Measurements from ENCODE around the gene ARID3C. TPM values are rescaled to one million over a fixed set of nuclear protein-coding genes. Genes with fewer than 3 reads are reported as not detected.

ARID3C gene
- total RNA-seq, 1 donor from 2014 or later, result 0.23 TPM

GRCh38 chr9:34615132-34615531 lies 13.7 kb downstream of the ARID3C start:
- DNase-seq (ENCODE audit: low spot score), result no peak
- Mint-ChIP-seq H3K27me3 (ENCODE audit: insufficient read depth) (no peaks in the 10 kb centered on the region), H3K4me1 (ENCODE audit: low read depth) (peaks cover 41% of the 10 kb centered on the region), H3K27ac (no peak overlapping the region), H3K4me3 (no peak overlapping the region), H3K9me3 (no peaks in the 10 kb centered on the region), H3K36me3 (ENCODE audit: low read depth) (peaks cover 24% of the 10 kb centered on the region)
- intact Hi-C loops (cut with micrococcal nuclease), result no loop called here

GRCh38 chr9:34612788-34613390 lies 16.0 kb downstream of the ARID3C start:
- Mint-ChIP-seq H3K4me3 (peak overlapping the region; percentile 95), H3K4me1 (ENCODE audit: low read depth) (peaks cover 24% of the 10 kb centered on the region), H3K27ac (peak overlapping the region; percentile 81), H3K36me3 (ENCODE audit: low read depth) (peaks cover 17% of the 10 kb centered on the region), H3K9me3 (no peaks in the 10 kb centered on the region), H3K27me3 (ENCODE audit: insufficient read depth) (no peaks in the 10 kb centered on the region)
- intact Hi-C loops (cut with micrococcal nuclease), result loop anchor here (1.0 to 5.0 kb wide), 9 partner anchors 7 to 564 kb away; partner anchors contain the start of genes ARID3C, DCTN3, DNAI1 and FAM219A
- DNase-seq (ENCODE audit: low spot score), result peak; percentile 55

DNA sequence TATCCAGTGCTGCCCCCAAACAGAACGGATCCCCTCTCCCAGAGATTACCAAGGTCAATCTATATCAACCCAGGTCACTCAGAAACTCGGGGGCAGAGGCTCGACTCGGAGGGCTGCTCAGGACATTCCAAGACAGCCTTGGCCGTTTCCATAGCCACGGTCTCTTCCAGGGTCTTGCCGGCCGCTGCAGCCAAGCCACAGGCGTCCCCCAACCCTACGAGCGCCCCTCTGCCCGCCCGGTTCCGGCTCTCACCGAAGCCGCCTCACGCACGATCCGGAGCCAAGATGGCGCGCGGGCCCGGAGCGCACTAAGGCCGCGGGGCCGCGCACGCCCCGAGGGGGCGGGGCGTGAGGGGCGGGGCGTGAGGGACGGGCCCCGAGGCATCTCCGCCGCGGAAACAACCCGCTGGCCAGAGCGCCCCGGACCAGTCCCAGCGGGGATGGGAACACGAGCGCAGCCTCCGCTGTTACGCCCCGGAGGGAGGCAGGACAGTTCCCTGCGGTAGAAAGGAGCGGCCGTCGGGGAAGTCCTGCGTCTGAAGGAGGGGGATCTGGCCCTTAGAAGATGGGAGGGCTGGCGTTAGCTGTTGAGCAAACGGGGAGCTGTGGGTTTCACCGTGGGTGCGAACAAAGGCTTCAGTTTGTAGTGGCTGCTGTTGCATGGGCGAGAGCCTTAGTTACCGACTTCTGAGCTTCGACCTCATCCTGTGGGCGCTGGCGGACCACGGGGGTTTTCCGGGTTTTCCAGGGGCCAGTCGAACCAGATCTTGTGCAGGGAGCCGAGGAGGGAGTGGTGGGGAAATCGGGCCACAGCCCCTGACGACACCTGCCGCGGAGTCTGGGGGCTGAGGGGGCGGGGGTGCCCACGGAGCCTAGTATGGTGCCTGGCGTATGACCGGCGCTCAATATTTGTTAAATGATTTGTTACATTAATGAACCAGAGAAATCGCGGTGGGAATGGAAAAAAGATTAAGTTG lies 16.8 kb downstream of the ARID3C start, which contains the start of gene RPP25L:
Gene RPP25L (minus strand): TSS at position 287 of the 977 bp plus-strand sequence. CDS start 801 bp downstream, outside the sequence.
- Mint-ChIP-seq H3K36me3 (ENCODE audit: low read depth) (peaks cover 17% of the 10 kb centered on the region), H3K4me3 (peak within 1 kb of the TSS; percentile 95), H3K27me3 (ENCODE audit: insufficient read depth) (no peaks in the 10 kb centered on the region), H3K9me3 (no peaks in the 10 kb centered on the region), H3K4me1 (ENCODE audit: low read depth) (peaks cover 24% of the 10 kb centered on the region), H3K27ac (peak within 1 kb of the TSS; percentile 96)
- peak; percentile 84 for DNase-seq (ENCODE audit: low spot score)
- intact Hi-C loops (cut with micrococcal nuclease), result loop anchor here (1.0 to 5.0 kb wide), 10 partner anchors 8 to 563 kb away; partner anchors contain the start of genes ARID3C, DCAF12, DCTN3 and DNAI1

GRCh38 chr9:34611251-34611810 lies 17.5 kb downstream of the ARID3C start:
- H3K27ac Mint-ChIP-seq, result peak overlapping the region; percentile 96
- H3K36me3 Mint-ChIP-seq (ENCODE audit: low read depth), result peaks cover 11% of the 10 kb centered on the region
- DNase-seq (ENCODE audit: low spot score), result no peak
- H3K27me3 Mint-ChIP-seq (ENCODE audit: insufficient read depth), result no peaks in the 10 kb centered on the region
- peak overlapping the region; percentile 95 for H3K4me3 Mint-ChIP-seq
- peaks cover 24% of the 10 kb centered on the region for H3K4me1 Mint-ChIP-seq (ENCODE audit: low read depth)
- H3K9me3 Mint-ChIP-seq, result no peaks in the 10 kb centered on the region
- intact Hi-C loops (cut with micrococcal nuclease), result loop anchor here (1.0 to 5.0 kb wide), 2 partner anchors 284 to 485 kb away; partner anchors contain the start of genes DCAF12, KIF24 and NUDT2

DNA sequence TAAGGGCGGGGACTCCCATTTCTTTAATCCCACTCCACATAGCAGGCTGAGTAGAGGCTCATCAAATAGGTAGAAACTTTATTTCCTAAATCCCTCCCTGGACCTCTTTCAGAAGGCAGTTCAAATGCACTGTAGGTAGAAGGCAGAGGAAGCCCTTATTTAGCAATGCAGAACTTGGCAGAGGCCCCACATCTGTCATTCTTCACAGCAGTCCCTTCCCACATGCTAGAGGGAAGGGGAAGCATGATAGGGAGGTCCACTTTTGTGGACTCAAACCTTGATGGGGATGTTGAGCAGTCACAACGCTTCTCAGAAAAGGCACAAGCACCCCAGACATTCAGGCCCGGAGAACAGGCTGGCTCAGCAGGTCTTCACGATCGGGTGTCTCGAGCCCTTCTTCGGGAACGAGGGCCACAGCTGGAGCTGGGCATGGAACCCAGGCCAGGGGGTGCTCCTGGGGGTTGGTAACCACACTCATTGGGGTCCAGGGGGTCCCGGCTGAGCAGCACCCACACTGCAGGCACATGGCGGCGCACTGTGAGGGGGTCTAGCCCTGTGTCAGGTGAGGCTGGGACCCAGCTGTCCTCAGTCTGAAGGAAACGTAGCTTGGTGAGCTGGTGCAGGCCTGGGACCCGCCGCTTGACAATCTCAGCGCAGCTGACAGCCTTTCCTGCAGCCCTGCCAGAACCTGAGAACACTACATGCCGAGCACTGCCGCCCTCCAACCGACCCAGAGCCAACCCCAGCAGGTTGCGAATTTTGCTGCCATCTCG lies 18.2 kb downstream of the ARID3C start:
- Mint-ChIP-seq H3K27me3 (ENCODE audit: insufficient read depth) (no peaks in the 10 kb centered on the region), H3K36me3 (ENCODE audit: low read depth) (peaks cover 7% of the 10 kb centered on the region), H3K4me3 (peak overlapping the region; percentile 95), H3K9me3 (no peaks in the 10 kb centered on the region), H3K27ac (no peak overlapping the region), H3K4me1 (ENCODE audit: low read depth) (peaks cover 24% of the 10 kb centered on the region)
- intact Hi-C loops (cut with micrococcal nuclease), result loop anchor here (1.0 to 5.0 kb wide), 2 partner anchors 283 to 484 kb away; partner anchors contain the start of genes DCAF12, KIF24 and NUDT2
- DNase-seq (ENCODE audit: low spot score), result no peak

DNA sequence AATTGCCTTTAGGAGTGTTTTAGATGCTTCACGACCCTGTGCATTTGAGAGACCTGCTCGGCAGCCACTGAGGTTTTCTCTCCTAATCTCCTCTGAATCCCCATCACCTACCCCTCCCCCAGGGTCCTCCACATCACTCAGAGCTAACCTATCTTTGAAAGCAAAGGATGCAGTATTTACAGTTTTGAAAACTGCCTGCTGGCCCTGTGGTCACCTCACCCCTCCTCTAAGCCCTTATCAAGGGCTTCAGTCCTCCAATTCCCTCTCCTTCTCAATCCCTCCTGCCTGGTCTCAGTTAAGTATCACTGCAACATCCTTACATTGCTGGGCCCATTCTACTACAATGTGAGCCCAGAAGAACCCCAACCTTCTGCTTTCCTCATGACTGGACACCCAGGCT lies 21.5 kb downstream of the ARID3C start:
- intact Hi-C loops (cut with micrococcal nuclease), result no loop called here
- no peaks in the 10 kb centered on the region for H3K36me3 Mint-ChIP-seq (ENCODE audit: low read depth)
- peaks cover 11% of the 10 kb centered on the region for H3K27me3 Mint-ChIP-seq (ENCODE audit: insufficient read depth)
- DNase-seq (ENCODE audit: low spot score), result no peak
- H3K27ac Mint-ChIP-seq, result no peak overlapping the region
- no peaks in the 10 kb centered on the region for H3K9me3 Mint-ChIP-seq
- H3K4me3 Mint-ChIP-seq, result no peak overlapping the region
- peaks cover 15% of the 10 kb centered on the region for H3K4me1 Mint-ChIP-seq (ENCODE audit: low read depth)

- intact Hi-C loops (cut with micrococcal nuclease), result no loop called here
Measured at GRCh38 chr9:34606905-34607304, 22.0 kb downstream of the ARID3C start.

DNA sequence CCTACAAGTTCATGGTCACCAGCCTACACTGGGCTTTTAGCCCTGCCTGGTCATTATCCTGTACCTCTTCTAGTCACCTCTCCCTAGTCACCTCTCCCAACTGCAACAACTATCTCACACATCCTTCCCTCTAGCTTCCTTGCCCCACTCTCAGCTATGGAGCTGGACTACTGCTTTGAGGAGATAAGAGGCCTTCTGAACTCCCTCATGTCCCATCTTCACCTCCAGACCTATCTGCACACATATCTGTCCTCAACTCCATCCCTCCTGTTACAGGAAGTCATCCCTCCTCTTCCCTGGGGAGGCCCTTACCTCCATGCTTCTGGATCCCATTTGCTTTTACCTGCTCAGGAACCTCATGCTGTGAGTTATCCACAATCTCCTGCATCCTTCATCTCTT lies 22.7 kb downstream of the ARID3C start:
- H3K4me1 Mint-ChIP-seq (ENCODE audit: low read depth), result peaks cover 9% of the 10 kb centered on the region
- H3K9me3 Mint-ChIP-seq, result no peaks in the 10 kb centered on the region
- DNase-seq (ENCODE audit: low spot score), result no peak
- H3K27me3 Mint-ChIP-seq (ENCODE audit: insufficient read depth), result peaks cover 11% of the 10 kb centered on the region
- H3K4me3 Mint-ChIP-seq, result no peak overlapping the region
- no peak overlapping the region for H3K27ac Mint-ChIP-seq
- intact Hi-C loops (cut with micrococcal nuclease), result no loop called here
- no peaks in the 10 kb centered on the region for H3K36me3 Mint-ChIP-seq (ENCODE audit: low read depth)

More at GRCh38 chr9:34606905-34607304, 22.0 kb downstream of the ARID3C start:
- no peak overlapping the region for H3K27ac Mint-ChIP-seq
- H3K4me3 Mint-ChIP-seq, result no peak overlapping the region
- H3K27me3 Mint-ChIP-seq (ENCODE audit: insufficient read depth), result peaks cover 11% of the 10 kb centered on the region
- no peak for DNase-seq (ENCODE audit: low spot score)
- peaks cover 13% of the 10 kb centered on the region for H3K4me1 Mint-ChIP-seq (ENCODE audit: low read depth)
- H3K36me3 Mint-ChIP-seq (ENCODE audit: low read depth), result no peaks in the 10 kb centered on the region
- H3K9me3 Mint-ChIP-seq, result no peaks in the 10 kb centered on the region

GRCh38 chr9:34603610-34604231 lies 25.1 kb downstream of the ARID3C start:
- H3K27me3 Mint-ChIP-seq (ENCODE audit: insufficient read depth), result peaks cover 11% of the 10 kb centered on the region
- H3K27ac Mint-ChIP-seq, result no peak overlapping the region
- no peaks in the 10 kb centered on the region for H3K36me3 Mint-ChIP-seq (ENCODE audit: low read depth)
- intact Hi-C loops (cut with micrococcal nuclease), result loop anchor here (1.0 to 5.0 kb wide), 5 partner anchors 34 to 103 kb away; partner anchors contain the start of genes ENHO and SIGMAR1
- DNase-seq (ENCODE audit: low spot score), result peak; percentile 68
- H3K9me3 Mint-ChIP-seq, result no peaks in the 10 kb centered on the region
- H3K4me1 Mint-ChIP-seq (ENCODE audit: low read depth), result no peaks in the 10 kb centered on the region
- no peak overlapping the region for H3K4me3 Mint-ChIP-seq

DNA sequence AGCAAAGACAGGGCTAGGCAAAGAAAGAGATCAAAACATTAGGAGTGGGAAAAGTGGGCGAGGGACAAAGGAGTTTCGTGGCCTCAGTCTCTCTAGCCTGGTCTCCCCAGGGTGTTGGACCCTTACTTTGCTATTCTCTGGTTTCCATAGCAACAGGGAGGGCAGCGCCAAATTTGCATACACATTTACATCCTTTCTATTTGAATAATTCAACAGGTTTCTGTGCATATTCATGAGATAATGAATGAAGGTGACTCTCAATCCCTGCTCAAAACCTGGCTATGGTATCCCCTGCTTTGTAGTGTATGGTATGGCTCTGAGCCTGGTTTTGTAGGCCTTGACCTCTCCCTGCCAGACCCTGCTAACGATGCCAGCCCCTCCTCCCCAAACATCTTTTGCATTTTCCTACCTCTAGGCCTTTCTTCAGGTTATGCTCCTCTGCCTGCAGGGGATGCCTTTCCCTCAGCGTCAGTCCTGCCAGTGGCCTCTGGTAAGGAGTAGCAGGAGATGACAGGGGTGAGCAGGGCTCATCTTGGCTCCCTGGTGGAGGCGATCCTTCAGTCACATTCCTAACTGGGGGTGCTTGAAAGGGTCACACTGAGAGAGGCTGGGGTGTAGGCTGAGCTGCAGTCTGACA lies 26.8 kb downstream of the ARID3C start:
- no peaks in the 10 kb centered on the region for H3K4me1 Mint-ChIP-seq (ENCODE audit: low read depth)
- H3K4me3 Mint-ChIP-seq, result no peak overlapping the region
- H3K36me3 Mint-ChIP-seq (ENCODE audit: low read depth), result no peaks in the 10 kb centered on the region
- peaks cover 11% of the 10 kb centered on the region for H3K27me3 Mint-ChIP-seq (ENCODE audit: insufficient read depth)
- H3K27ac Mint-ChIP-seq, result no peak overlapping the region
- intact Hi-C loops (cut with micrococcal nuclease), result loop anchor here (2.0 to 5.0 kb wide), 3 partner anchors 35 to 79 kb away; partner anchors contain the start of genes ENHO and SIGMAR1
- DNase-seq (ENCODE audit: low spot score), result no peak
- no peaks in the 10 kb centered on the region for H3K9me3 Mint-ChIP-seq

- intact Hi-C loops (cut with micrococcal nuclease), result loop anchor here (5.0 kb wide), 2 partner anchors 36 to 39 kb away; partner anchors contain the start of gene SIGMAR1
- DNase-seq (ENCODE audit: low spot score), result no peak
- H3K4me1 Mint-ChIP-seq (ENCODE audit: low read depth), result no peaks in the 10 kb centered on the region
- peaks cover 18% of the 10 kb centered on the region for H3K27me3 Mint-ChIP-seq (ENCODE audit: insufficient read depth)
- no peaks in the 10 kb centered on the region for H3K9me3 Mint-ChIP-seq
- no peak overlapping the region for H3K27ac Mint-ChIP-seq
- no peaks in the 10 kb centered on the region for H3K36me3 Mint-ChIP-seq (ENCODE audit: low read depth)
- no peak overlapping the region for H3K4me3 Mint-ChIP-seq
Measured at GRCh38 chr9:34600908-34601307, 28.0 kb downstream of the ARID3C start.

All from activated T-helper 1 cell treated with anti-CD3 and anti-CD28 coated beads, Interleukin-12 subunit alpha, Interleukin-12 subunit beta, Interleukin-2, Interleukin-4 antibody, amounts not matched to agents 30 ng/mL and 10 ng/mL and 1 ng/mL, durations not matched to agents 14 hours and 24 hours and 36 hours (primary cell).